ENCODE measurements around the gene OBSCN. TPM values are rescaled to one million over a fixed set of nuclear protein-coding genes. Genes with fewer than 3 reads are reported as not detected.
A peak's percentile ranks its signal among the peaks of the same experiment; 100 is the strongest.

OBSCN gene
- total RNA-seq, 2 experiments from 2014 or later: 80.8 to 82.2 TPM

GRCh38 chr1:228400692-228401454 is 193.0 kb downstream of the OBSCN start:
- Mint-ChIP-seq H3K27ac (peak overlapping the region; percentile 14), H3K36me3 (ENCODE audit: low read depth) (peaks cover 71% of the 10 kb centered on the region), H3K9me3 (no peaks in the 10 kb centered on the region), H3K4me1 (ENCODE audit: low read depth) (peaks cover 57% of the 10 kb centered on the region), H3K4me3 (peak overlapping the region; percentile 20), H3K27me3 (no peaks in the 10 kb centered on the region)
- no peak for DNase-seq
- no peak for TF ChIP-seq CTCF (IDR thresholded peaks at IDR 0.05)
- no peak for ATAC-seq (ENCODE audit: poor library complexity)
- Histone ChIP-seq H3K36me3 (ENCODE audit: insufficient read depth, low read length) (peaks cover 65% of the 10 kb centered on the region), H3K4me1 (ENCODE audit: insufficient read depth, low read length) (peaks cover 79% of the 10 kb centered on the region), H3K4me3 (ENCODE audit: low read length) (no peak overlapping the region), H3K27me3 (ENCODE audit: control insufficient read depth in 1 of 2, insufficient read depth in 2 of 2, low read length in 2 of 2) (no peaks in the 10 kb centered on the region), H3K9me3 (ENCODE audit: control insufficient read depth in 1 of 2, insufficient read depth in 1 of 2, low read length in 2 of 2) (no peaks in the 10 kb centered on the region), H3K27ac (ENCODE audit: low read depth in 1 of 2, low read length in 2 of 2) (no peak overlapping the region)
- ChIA-PET POLR2A (no interaction called here), CTCF (no interaction called here)
- intact Hi-C loops (cut with DNase I, micrococcal nuclease): loop anchor here in 1 of 2 experiments (10.0 kb wide), 2 partner anchors 266 to 296 kb away; partner anchors contain the start of genes C1orf35 and MRPL55

DNA sequence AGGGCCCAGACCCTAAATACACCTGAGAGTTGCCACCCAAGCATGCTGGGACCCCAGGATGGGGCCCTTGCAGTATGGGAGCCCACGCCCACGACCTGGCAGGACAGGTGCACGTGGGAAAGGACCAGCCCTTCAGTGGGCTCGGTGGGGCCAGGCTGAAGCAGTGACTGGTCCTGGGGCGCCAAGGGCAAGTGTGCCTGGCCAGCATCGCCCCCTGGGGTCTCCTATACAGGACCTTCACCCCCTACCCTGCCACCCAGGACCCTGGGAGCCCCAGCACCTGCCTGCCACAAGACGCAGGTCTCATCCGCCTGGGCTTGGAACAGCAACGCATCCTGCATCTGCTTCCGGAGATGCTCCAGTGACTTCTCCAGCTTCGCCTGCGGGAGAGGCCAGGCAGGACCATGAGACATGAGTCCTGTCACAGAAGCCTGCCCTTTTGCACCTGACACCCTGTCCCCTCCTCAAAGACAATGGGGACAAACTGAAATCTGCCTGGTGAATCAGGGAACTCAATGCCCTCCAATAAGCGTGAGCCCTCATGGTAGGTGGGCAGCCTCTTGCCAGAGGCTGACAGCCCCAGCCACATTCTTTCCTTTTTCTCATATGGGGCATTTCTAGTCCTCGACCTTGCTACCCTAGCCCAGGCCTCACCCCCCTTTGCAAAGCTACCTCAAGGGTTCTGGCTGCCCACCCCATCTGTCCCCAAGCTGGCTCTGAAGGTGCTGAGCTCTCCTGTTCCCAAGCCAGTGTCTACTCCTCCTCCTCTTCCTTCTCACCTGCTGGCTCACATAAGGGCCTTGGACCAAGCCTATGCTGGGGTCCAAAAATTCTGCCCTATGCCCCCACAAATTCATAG is 194.2 kb downstream of the OBSCN start:
- Histone ChIP-seq H3K27ac (ENCODE audit: low read depth in 1 of 2, low read length in 2 of 2) (no peak overlapping the region), H3K27me3 (ENCODE audit: control insufficient read depth in 1 of 2, insufficient read depth in 2 of 2, low read length in 2 of 2) (no peaks in the 10 kb centered on the region), H3K4me1 (ENCODE audit: insufficient read depth, low read length) (peaks cover 79% of the 10 kb centered on the region), H3K9me3 (ENCODE audit: control insufficient read depth in 1 of 2, insufficient read depth in 1 of 2, low read length in 2 of 2) (no peaks in the 10 kb centered on the region), H3K4me3 (ENCODE audit: low read length) (no peak overlapping the region), H3K36me3 (ENCODE audit: insufficient read depth, low read length) (peaks cover 54% of the 10 kb centered on the region)
- no peak for TF ChIP-seq CTCF (IDR thresholded peaks at IDR 0.05)
- Mint-ChIP-seq H3K27ac (peak overlapping the region; percentile 36), H3K4me1 (ENCODE audit: low read depth) (peaks cover 58% of the 10 kb centered on the region), H3K9me3 (no peaks in the 10 kb centered on the region), H3K36me3 (ENCODE audit: low read depth) (peaks cover 64% of the 10 kb centered on the region), H3K4me3 (no peak overlapping the region), H3K27me3 (no peaks in the 10 kb centered on the region)
- intact Hi-C loops (cut with DNase I, micrococcal nuclease): loop anchor here in 1 of 2 experiments (10.0 kb wide), 2 partner anchors 267 to 297 kb away; partner anchors contain the start of genes C1orf35 and MRPL55
- no peak for ATAC-seq (ENCODE audit: poor library complexity)
- CTCF ChIA-PET: no interaction called here
- no peak for DNase-seq
- POLR2A ChIA-PET: interaction anchor here (1.6 kb wide), 1 partner anchor 84 kb away, joined by 3 read pairs; no protein-coding TSS in a partner anchor

GRCh38 chr1:228402641-228403025 is 194.8 kb downstream of the OBSCN start:
- peaks cover 60% of the 10 kb centered on the region for H3K36me3 Mint-ChIP-seq (ENCODE audit: low read depth)
- intact Hi-C loops (cut with DNase I, micrococcal nuclease): loop anchor here in 1 of 2 experiments (10.0 kb wide), 2 partner anchors 268 to 298 kb away; partner anchors contain the start of genes C1orf35 and MRPL55
- Histone ChIP-seq H3K4me1 (ENCODE audit: insufficient read depth, low read length) (peaks cover 79% of the 10 kb centered on the region), H3K36me3 (ENCODE audit: insufficient read depth, low read length) (peaks cover 47% of the 10 kb centered on the region), H3K9me3 (ENCODE audit: control insufficient read depth in 1 of 2, insufficient read depth in 1 of 2, low read length in 2 of 2) (no peaks in the 10 kb centered on the region), H3K27ac (ENCODE audit: low read depth in 1 of 2, low read length in 2 of 2) (no peak overlapping the region), H3K4me3 (ENCODE audit: low read length) (no peak overlapping the region), H3K27me3 (ENCODE audit: control insufficient read depth in 1 of 2, insufficient read depth in 2 of 2, low read length in 2 of 2) (no peaks in the 10 kb centered on the region)
- H3K4me1 Mint-ChIP-seq (ENCODE audit: low read depth): peaks cover 54% of the 10 kb centered on the region
- H3K27me3 Mint-ChIP-seq: no peaks in the 10 kb centered on the region
- TF ChIP-seq CTCF (IDR thresholded peaks at IDR 0.05): no peak
- H3K27ac Mint-ChIP-seq: peak overlapping the region; percentile 36
- ATAC-seq (ENCODE audit: poor library complexity) (no peak), DNase-seq (no peak)
- ChIA-PET POLR2A (interaction anchor here (1.6 kb wide), 1 partner anchor 83 kb away, joined by 3 read pairs; no protein-coding TSS in a partner anchor), CTCF (no interaction called here)
- no peaks in the 10 kb centered on the region for H3K9me3 Mint-ChIP-seq
- H3K4me3 Mint-ChIP-seq: peak overlapping the region; percentile 25
